ENCODE results near the gene LRP1B. TPM values are rescaled to one million over a fixed set of nuclear protein-coding genes. Genes with fewer than 3 reads are reported as not detected.

Gene LRP1B
- total RNA-seq, 1 experiment from 2014 or later = 0.03 TPM

GRCh38 chr2:141508806-141509595 is 621.8 kb downstream of the LRP1B start:
- no peak for DNase-seq (ENCODE audit: low read depth, low spot score)
- in situ Hi-C loops (cut with HindIII; ENCODE audit: low pct_unique_long_range_greater_than_20kb, low sequenced_read_pairs) = no loop called here

GRCh38 chr2:141508086-141508752 is 622.6 kb downstream of the LRP1B start:
- DNase-seq (ENCODE audit: low read depth, low spot score) = no peak
- in situ Hi-C loops (cut with HindIII; ENCODE audit: low pct_unique_long_range_greater_than_20kb, low sequenced_read_pairs) = no loop called here

GRCh38 chr2:141506135-141506534 is 624.7 kb downstream of the LRP1B start:
- no peak for DNase-seq (ENCODE audit: low read depth, low spot score)
- in situ Hi-C loops (cut with HindIII; ENCODE audit: low pct_unique_long_range_greater_than_20kb, low sequenced_read_pairs) = no loop called here

GRCh38 chr2:141501752-141502151 is 629.1 kb downstream of the LRP1B start:
- DNase-seq (ENCODE audit: low read depth, low spot score) = peak; percentile 21
- in situ Hi-C loops (cut with HindIII; ENCODE audit: low pct_unique_long_range_greater_than_20kb, low sequenced_read_pairs) = no loop called here

- in situ Hi-C loops (cut with HindIII; ENCODE audit: low pct_unique_long_range_greater_than_20kb, low sequenced_read_pairs) = no loop called here
- DNase-seq (ENCODE audit: low read depth, low spot score) = no peak
These were observed 631.7 kb downstream of the LRP1B start for GRCh38 chr2:141499123-141499522.

- in situ Hi-C loops (cut with HindIII; ENCODE audit: low pct_unique_long_range_greater_than_20kb, low sequenced_read_pairs) = no loop called here
- DNase-seq (ENCODE audit: low read depth, low spot score) = no peak
These were observed 632.3 kb downstream of the LRP1B start for GRCh38 chr2:141498561-141498960.

- DNase-seq (ENCODE audit: low read depth, low spot score) = no peak
- in situ Hi-C loops (cut with HindIII; ENCODE audit: low pct_unique_long_range_greater_than_20kb, low sequenced_read_pairs) = no loop called here
These were observed 633.5 kb downstream of the LRP1B start for GRCh38 chr2:141497272-141497671.

- in situ Hi-C loops (cut with HindIII; ENCODE audit: low pct_unique_long_range_greater_than_20kb, low sequenced_read_pairs) = no loop called here
- DNase-seq (ENCODE audit: low read depth, low spot score) = no peak
These were observed 634.0 kb downstream of the LRP1B start for GRCh38 chr2:141496810-141497209.

GRCh38 chr2:141493936-141494335 is 636.9 kb downstream of the LRP1B start:
- in situ Hi-C loops (cut with HindIII; ENCODE audit: low pct_unique_long_range_greater_than_20kb, low sequenced_read_pairs) = no loop called here
- no peak for DNase-seq (ENCODE audit: low read depth, low spot score)

GRCh38 chr2:141492816-141493215 is 638.0 kb downstream of the LRP1B start:
- in situ Hi-C loops (cut with HindIII; ENCODE audit: low pct_unique_long_range_greater_than_20kb, low sequenced_read_pairs) = no loop called here
- DNase-seq (ENCODE audit: low read depth, low spot score) = no peak

- in situ Hi-C loops (cut with HindIII; ENCODE audit: low pct_unique_long_range_greater_than_20kb, low sequenced_read_pairs) = no loop called here
- peak; percentile 27 for DNase-seq (ENCODE audit: low read depth, low spot score)
These were observed 639.9 kb downstream of the LRP1B start for GRCh38 chr2:141490886-141491285.

- in situ Hi-C loops (cut with HindIII; ENCODE audit: low pct_unique_long_range_greater_than_20kb, low sequenced_read_pairs) = no loop called here
- no peak for DNase-seq (ENCODE audit: low read depth, low spot score)
These were observed 648.1 kb downstream of the LRP1B start for GRCh38 chr2:141482697-141483096.

- in situ Hi-C loops (cut with HindIII; ENCODE audit: low pct_unique_long_range_greater_than_20kb, low sequenced_read_pairs) = no loop called here
- DNase-seq (ENCODE audit: low read depth, low spot score) = no peak
These were observed 655.0 kb downstream of the LRP1B start for GRCh38 chr2:141475801-141476200.

- DNase-seq (ENCODE audit: low read depth, low spot score) = no peak
- in situ Hi-C loops (cut with HindIII; ENCODE audit: low pct_unique_long_range_greater_than_20kb, low sequenced_read_pairs) = no loop called here
These were observed 662.1 kb downstream of the LRP1B start for GRCh38 chr2:141468761-141469160.

GRCh38 chr2:141467331-141467730 is 663.5 kb downstream of the LRP1B start:
- DNase-seq (ENCODE audit: low read depth, low spot score) = no peak
- in situ Hi-C loops (cut with HindIII; ENCODE audit: low pct_unique_long_range_greater_than_20kb, low sequenced_read_pairs) = no loop called here

GRCh38 chr2:141464995-141465394 is 665.8 kb downstream of the LRP1B start:
- no peak for DNase-seq (ENCODE audit: low read depth, low spot score)
- in situ Hi-C loops (cut with HindIII; ENCODE audit: low pct_unique_long_range_greater_than_20kb, low sequenced_read_pairs) = no loop called here

- in situ Hi-C loops (cut with HindIII; ENCODE audit: low pct_unique_long_range_greater_than_20kb, low sequenced_read_pairs) = no loop called here
- no peak for DNase-seq (ENCODE audit: low read depth, low spot score)
These were observed 672.5 kb downstream of the LRP1B start for GRCh38 chr2:141458351-141458750.

- no peak for DNase-seq (ENCODE audit: low read depth, low spot score)
- in situ Hi-C loops (cut with HindIII; ENCODE audit: low pct_unique_long_range_greater_than_20kb, low sequenced_read_pairs) = no loop called here
These were observed 674.9 kb downstream of the LRP1B start for GRCh38 chr2:141455877-141456276.

GRCh38 chr2:141455211-141455826 is 675.5 kb downstream of the LRP1B start:
- in situ Hi-C loops (cut with HindIII; ENCODE audit: low pct_unique_long_range_greater_than_20kb, low sequenced_read_pairs) = no loop called here
- DNase-seq (ENCODE audit: low read depth, low spot score) = no peak

All from SK-MEL-5 (cell line).